Measurements from ENCODE around the gene AFTPH.

Gene AFTPH

GRCh38 chr2:64514008-64514407 lies 10.1 kb upstream of the AFTPH start:
- no peak for TF ChIP-seq CTCF (IDR thresholded peaks at IDR 0.05; ENCODE audit: low read depth, low read length, missing control alignments)
- DNase-seq (ENCODE audit: extremely low read depth, low read depth): no peak

GRCh38 chr2:64515086-64515485 lies 9.0 kb upstream of the AFTPH start:
- no peak for DNase-seq (ENCODE audit: extremely low read depth, low read depth)
- TF ChIP-seq CTCF (IDR thresholded peaks at IDR 0.05; ENCODE audit: low read depth, low read length, missing control alignments): no peak
- no peak overlapping the region for H3K4me3 ChIP-seq (replicated peaks; ENCODE audit: low read depth, low read length)

More at GRCh38 chr2:64514008-64514407, 10.1 kb upstream of the AFTPH start:
- no peak overlapping the region for H3K4me3 ChIP-seq (replicated peaks; ENCODE audit: low read depth, low read length)

- no peak overlapping the region for H3K4me3 ChIP-seq (replicated peaks; ENCODE audit: low read depth, low read length)
- DNase-seq (ENCODE audit: extremely low read depth, low read depth): no peak
- no peak for TF ChIP-seq CTCF (IDR thresholded peaks at IDR 0.05; ENCODE audit: low read depth, low read length, missing control alignments)
These were observed 7.2 kb upstream of the AFTPH start for GRCh38 chr2:64516651-64517510.

- H3K4me3 ChIP-seq (replicated peaks; ENCODE audit: low read depth, low read length): no peak overlapping the region
These were observed 6.6 kb upstream of the AFTPH start for GRCh38 chr2:64517511-64517884.

GRCh38 chr2:64522843-64523428 lies 1.2 kb upstream of the AFTPH start:
- peak overlapping the region; percentile 93 for H3K4me3 ChIP-seq (replicated peaks; ENCODE audit: low read depth, low read length)
- DNase-seq (ENCODE audit: extremely low read depth, low read depth): peak; percentile 67
- peak; percentile 76 for TF ChIP-seq CTCF (IDR thresholded peaks at IDR 0.05; ENCODE audit: low read depth, low read length, missing control alignments)

More at GRCh38 chr2:64517511-64517884, 6.6 kb upstream of the AFTPH start:
- TF ChIP-seq CTCF (IDR thresholded peaks at IDR 0.05; ENCODE audit: low read depth, low read length, missing control alignments): no peak
- DNase-seq (ENCODE audit: extremely low read depth, low read depth): no peak

GRCh38 chr2:64524604-64525316 lies 632 bp downstream of the AFTPH start:
- DNase-seq (ENCODE audit: extremely low read depth, low read depth): no peak
- H3K4me3 ChIP-seq (replicated peaks; ENCODE audit: low read depth, low read length): peak overlapping the region; percentile 93
- TF ChIP-seq CTCF (IDR thresholded peaks at IDR 0.05; ENCODE audit: low read depth, low read length, missing control alignments): no peak
